H1 (cell line): ENCODE results near the gene ANKIB1. TPM values are rescaled to one million over a fixed set of nuclear protein-coding genes. Genes with fewer than 3 reads are reported as not detected.

Experiments used
- ASH2L ChIP-seq: fragments of 200-600, 300-600 bp; sonication (generic); IDR thresholded peaks from one replicate; pipeline ENCODE4 v1.7.1; 2017; ENCODE audit warnings: low read length
- CBX5 ChIP-seq: fragments of 300-800, 300-1000 bp; sonication (generic); IDR thresholded peaks from 2 replicates; pipeline ENCODE4 v1.7.1; 2016; ENCODE audit warnings: antibody characterized with exemption, low read length, low read depth
- CBX8 ChIP-seq: fragments of 300-800, 300-1000 bp; sonication (generic); IDR thresholded peaks from 2 replicates; pipeline ENCODE4 v1.7.1; 2016; ENCODE audit warnings: low read depth, low read length, borderline replicate concordance
- CTBP2 ChIP-seq: IDR thresholded peaks from 2 replicates; pipeline ENCODE4 v1.7.0; 2011; ENCODE audit warnings: borderline replicate concordance, mild to moderate bottlenecking, moderate library complexity, mixed read lengths, low read length; ENCODE audit not compliant: insufficient read depth, insufficient read length
- HDAC2 ChIP-seq, 2 experiments: fragments of 300-600 bp in 1 of 2; sonication (generic) in 1 of 2; IDR thresholded peaks; 2 replicates each; pipeline ENCODE4 v1.6.1; 2011 to 2012; ENCODE audit warnings: low read depth in 2 of 2, low read length in 2 of 2, mild to moderate bottlenecking in 2 of 2, moderate library complexity in 2 of 2, borderline replicate concordance in 1 of 2, inconsistent platforms in 1 of 2
- KDM4A ChIP-seq: IDR thresholded peaks from one replicate; pipeline ENCODE4 v1.7.1; 2012; ENCODE audit warnings: low read depth, mild to moderate bottlenecking, moderate library complexity, low read length, inconsistent platforms; ENCODE audit not compliant: severe bottlenecking
- KDM5A ChIP-seq: fragments of 200-600 bp; IDR thresholded peaks from 2 replicates; pipeline ENCODE4 v1.7.1; 2012; ENCODE audit warnings: mild to moderate bottlenecking, low read length, inconsistent platforms, mixed read lengths
- MAFK ChIP-seq: IDR thresholded peaks from 2 replicates; pipeline ENCODE4 v1.6.1; 2012; ENCODE audit warnings: low read depth, mild to moderate bottlenecking, improper control_type of control experiment, low read length
- PHF8 ChIP-seq: fragments of 200-600 bp; sonication (generic); conservative IDR thresholded peaks from 2 replicates; pipeline ENCODE4 v1.7.1; 2012; ENCODE audit warnings: low read depth, mild to moderate bottlenecking, inconsistent platforms, low read length, moderate library complexity
- RFX5 ChIP-seq: IDR thresholded peaks from 2 replicates; pipeline ENCODE4 v1.6.1; 2011; ENCODE audit warnings: low read depth, low read length, improper control_type of control experiment, borderline replicate concordance
- polyA plus RNA-seq, 7 experiments: library from polyadenylated mRNA; depleted of rRNA in 3 of 7; stranded (reverse) in 5 of 7; unstranded in 2 of 7; fragments of >200 nt in 5 of 7; fragments of 200-250 nt in 2 of 7; gene quantifications; 1 replicate in 5 of 7; 2 replicates in 1 of 7; 4 replicates in 1 of 7; pipeline versions ENCODE4 v1.2.1 to v1.2.3, GENCODE V29; 2011 to 2013; ENCODE audit warnings: missing spikeins in 2 of 7, mixed read lengths in 2 of 7
- total RNA-seq: library from RNA; stranded (reverse); fragmentation: NEBNext Ultra II Directional; extraction: Animal tissue kit (Norgen Biotek cat#: 25700); gene quantifications from 2 replicates; pipeline ENCODE4 v1.2.1, GENCODE V29; 2021
- TF ChIP-seq, protein P1 (sequence below): fragments of 300-600 bp; sonication (generic); IDR thresholded peaks from 2 replicates; pipeline ENCODE4 v1.7.1; 2012; ENCODE audit warnings: low read length, moderate library complexity, mild to moderate bottlenecking, inconsistent platforms; ENCODE audit not compliant: insufficient replicate concordance

The ANKIB1 gene
- total and polyA plus RNA-seq, 2 of the 8 experiments (the other 6 are each of a cell fraction or from before 2014, with no cell fraction given), result 19.2 to 43.0 TPM

GRCh38 chr7:92282221-92282814 is 36.5 kb downstream of the ANKIB1 start (continued):
- TF ChIP-seq, protein P1, sequence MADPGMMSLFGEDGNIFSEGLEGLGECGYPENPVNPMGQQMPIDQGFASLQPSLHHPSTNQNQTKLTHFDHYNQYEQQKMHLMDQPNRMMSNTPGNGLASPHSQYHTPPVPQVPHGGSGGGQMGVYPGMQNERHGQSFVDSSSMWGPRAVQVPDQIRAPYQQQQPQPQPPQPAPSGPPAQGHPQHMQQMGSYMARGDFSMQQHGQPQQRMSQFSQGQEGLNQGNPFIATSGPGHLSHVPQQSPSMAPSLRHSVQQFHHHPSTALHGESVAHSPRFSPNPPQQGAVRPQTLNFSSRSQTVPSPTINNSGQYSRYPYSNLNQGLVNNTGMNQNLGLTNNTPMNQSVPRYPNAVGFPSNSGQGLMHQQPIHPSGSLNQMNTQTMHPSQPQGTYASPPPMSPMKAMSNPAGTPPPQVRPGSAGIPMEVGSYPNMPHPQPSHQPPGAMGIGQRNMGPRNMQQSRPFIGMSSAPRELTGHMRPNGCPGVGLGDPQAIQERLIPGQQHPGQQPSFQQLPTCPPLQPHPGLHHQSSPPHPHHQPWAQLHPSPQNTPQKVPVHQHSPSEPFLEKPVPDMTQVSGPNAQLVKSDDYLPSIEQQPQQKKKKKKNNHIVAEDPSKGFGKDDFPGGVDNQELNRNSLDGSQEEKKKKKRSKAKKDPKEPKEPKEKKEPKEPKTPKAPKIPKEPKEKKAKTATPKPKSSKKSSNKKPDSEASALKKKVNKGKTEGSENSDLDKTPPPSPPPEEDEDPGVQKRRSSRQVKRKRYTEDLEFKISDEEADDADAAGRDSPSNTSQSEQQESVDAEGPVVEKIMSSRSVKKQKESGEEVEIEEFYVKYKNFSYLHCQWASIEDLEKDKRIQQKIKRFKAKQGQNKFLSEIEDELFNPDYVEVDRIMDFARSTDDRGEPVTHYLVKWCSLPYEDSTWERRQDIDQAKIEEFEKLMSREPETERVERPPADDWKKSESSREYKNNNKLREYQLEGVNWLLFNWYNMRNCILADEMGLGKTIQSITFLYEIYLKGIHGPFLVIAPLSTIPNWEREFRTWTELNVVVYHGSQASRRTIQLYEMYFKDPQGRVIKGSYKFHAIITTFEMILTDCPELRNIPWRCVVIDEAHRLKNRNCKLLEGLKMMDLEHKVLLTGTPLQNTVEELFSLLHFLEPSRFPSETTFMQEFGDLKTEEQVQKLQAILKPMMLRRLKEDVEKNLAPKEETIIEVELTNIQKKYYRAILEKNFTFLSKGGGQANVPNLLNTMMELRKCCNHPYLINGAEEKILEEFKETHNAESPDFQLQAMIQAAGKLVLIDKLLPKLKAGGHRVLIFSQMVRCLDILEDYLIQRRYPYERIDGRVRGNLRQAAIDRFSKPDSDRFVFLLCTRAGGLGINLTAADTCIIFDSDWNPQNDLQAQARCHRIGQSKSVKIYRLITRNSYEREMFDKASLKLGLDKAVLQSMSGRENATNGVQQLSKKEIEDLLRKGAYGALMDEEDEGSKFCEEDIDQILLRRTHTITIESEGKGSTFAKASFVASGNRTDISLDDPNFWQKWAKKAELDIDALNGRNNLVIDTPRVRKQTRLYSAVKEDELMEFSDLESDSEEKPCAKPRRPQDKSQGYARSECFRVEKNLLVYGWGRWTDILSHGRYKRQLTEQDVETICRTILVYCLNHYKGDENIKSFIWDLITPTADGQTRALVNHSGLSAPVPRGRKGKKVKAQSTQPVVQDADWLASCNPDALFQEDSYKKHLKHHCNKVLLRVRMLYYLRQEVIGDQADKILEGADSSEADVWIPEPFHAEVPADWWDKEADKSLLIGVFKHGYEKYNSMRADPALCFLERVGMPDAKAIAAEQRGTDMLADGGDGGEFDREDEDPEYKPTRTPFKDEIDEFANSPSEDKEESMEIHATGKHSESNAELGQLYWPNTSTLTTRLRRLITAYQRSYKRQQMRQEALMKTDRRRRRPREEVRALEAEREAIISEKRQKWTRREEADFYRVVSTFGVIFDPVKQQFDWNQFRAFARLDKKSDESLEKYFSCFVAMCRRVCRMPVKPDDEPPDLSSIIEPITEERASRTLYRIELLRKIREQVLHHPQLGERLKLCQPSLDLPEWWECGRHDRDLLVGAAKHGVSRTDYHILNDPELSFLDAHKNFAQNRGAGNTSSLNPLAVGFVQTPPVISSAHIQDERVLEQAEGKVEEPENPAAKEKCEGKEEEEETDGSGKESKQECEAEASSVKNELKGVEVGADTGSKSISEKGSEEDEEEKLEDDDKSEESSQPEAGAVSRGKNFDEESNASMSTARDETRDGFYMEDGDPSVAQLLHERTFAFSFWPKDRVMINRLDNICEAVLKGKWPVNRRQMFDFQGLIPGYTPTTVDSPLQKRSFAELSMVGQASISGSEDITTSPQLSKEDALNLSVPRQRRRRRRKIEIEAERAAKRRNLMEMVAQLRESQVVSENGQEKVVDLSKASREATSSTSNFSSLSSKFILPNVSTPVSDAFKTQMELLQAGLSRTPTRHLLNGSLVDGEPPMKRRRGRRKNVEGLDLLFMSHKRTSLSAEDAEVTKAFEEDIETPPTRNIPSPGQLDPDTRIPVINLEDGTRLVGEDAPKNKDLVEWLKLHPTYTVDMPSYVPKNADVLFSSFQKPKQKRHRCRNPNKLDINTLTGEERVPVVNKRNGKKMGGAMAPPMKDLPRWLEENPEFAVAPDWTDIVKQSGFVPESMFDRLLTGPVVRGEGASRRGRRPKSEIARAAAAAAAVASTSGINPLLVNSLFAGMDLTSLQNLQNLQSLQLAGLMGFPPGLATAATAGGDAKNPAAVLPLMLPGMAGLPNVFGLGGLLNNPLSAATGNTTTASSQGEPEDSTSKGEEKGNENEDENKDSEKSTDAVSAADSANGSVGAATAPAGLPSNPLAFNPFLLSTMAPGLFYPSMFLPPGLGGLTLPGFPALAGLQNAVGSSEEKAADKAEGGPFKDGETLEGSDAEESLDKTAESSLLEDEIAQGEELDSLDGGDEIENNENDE, result no peak
- TF ChIP-seq CBX5 (no peak), KDM5A (no peak), MAFK (no peak), KDM4A (no peak), RFX5 (no peak), CBX8 (no peak), ASH2L (no peak), PHF8 (no peak), HDAC2 (IDR thresholded peaks at IDR 0.05; ENCODE audit: borderline replicate concordance in 1 of 2, low read depth in 2 of 2, low read length in 2 of 2) (no peak), CTBP2 (no peak)
